ENCODE data around the gene CCDC69.

Gene CCDC69

GRCh38 chr5:151228986-151229385 is 5.1 kb upstream of the CCDC69 start:
- H3K4ac ChIP-seq (ENCODE audit: low read length): no peak overlapping the region
- H3K36me3 ChIP-seq (replicated peaks in 1 of 2; ENCODE audit: control insufficient read depth in 2 of 2, insufficient read depth in 2 of 2, low read length in 2 of 2): no peaks in the 10 kb centered on the region
- no peak overlapping the region for H3K14ac ChIP-seq (ENCODE audit: low read length)
- H2BK12ac ChIP-seq (ENCODE audit: low read length): no peak overlapping the region
- H4K91ac ChIP-seq (ENCODE audit: low read depth, low read length, poor library complexity): no peak overlapping the region
- no peak overlapping the region for H2AK5ac ChIP-seq (ENCODE audit: low read depth, low read length)
- WGBS, 2 donors (ENCODE audit: extremely low coverage in 2 of 2, insufficient read length in 2 of 2, insufficient replicate concordance in 1 of 2): no CpG with 5 or more reads among the region's 2 CpGs
- H2AFZ ChIP-seq (ENCODE audit: low read length): no peak overlapping the region
- H2BK120ac ChIP-seq (ENCODE audit: low read depth, low read length): no peak overlapping the region
- H3K27me3 ChIP-seq (ENCODE audit: control insufficient read depth in 3 of 3, insufficient read depth in 3 of 3, low read depth in 1 of 3, low read length in 3 of 3): peaks cover 0 to 15% (median 0%) of the 10 kb centered on the region in 3 experiments
- no peak overlapping the region for H3K18ac ChIP-seq (ENCODE audit: low read length)
- no peaks in the 10 kb centered on the region for H3K4me1 ChIP-seq (ENCODE audit: control insufficient read depth in 2 of 2, insufficient read depth in 1 of 2, low read depth in 1 of 2, low read length in 2 of 2)
- DNase-seq (ENCODE audit: low spot score): no peak
- no peaks in the 10 kb centered on the region for H3K9me3 ChIP-seq (replicated peaks in 1 of 2; ENCODE audit: control insufficient read depth in 2 of 2, insufficient read depth in 1 of 2, low read depth in 1 of 2, low read length in 2 of 2)
- no peak overlapping the region for H2BK15ac ChIP-seq (ENCODE audit: low read length)
- H3K9ac ChIP-seq (ENCODE audit: low read depth, low read length, poor library complexity): no peak overlapping the region
- no peak overlapping the region for H3K23ac ChIP-seq (ENCODE audit: low read depth, low read length, poor library complexity)
- H3K27ac ChIP-seq (replicated peaks; ENCODE audit: low read length): no peak overlapping the region
- no peak overlapping the region for H2BK5ac ChIP-seq (ENCODE audit: low read length)
- no peak overlapping the region for H3K4me3 ChIP-seq (ENCODE audit: low read length in 2 of 2)
- no peak overlapping the region for H4K8ac ChIP-seq (ENCODE audit: low read depth, low read length)
- no peaks in the 10 kb centered on the region for H3K79me1 ChIP-seq (ENCODE audit: low read depth, low read length)
- no peak overlapping the region for H3K4me2 ChIP-seq (ENCODE audit: insufficient read depth, low read length, poor library complexity, severe bottlenecking)

- no peak overlapping the region for H3K4me2 ChIP-seq (ENCODE audit: insufficient read depth, low read length, poor library complexity, severe bottlenecking)
Observed at GRCh38 chr5:151227918-151228447, 4.1 kb upstream of the CCDC69 start.

DNA sequence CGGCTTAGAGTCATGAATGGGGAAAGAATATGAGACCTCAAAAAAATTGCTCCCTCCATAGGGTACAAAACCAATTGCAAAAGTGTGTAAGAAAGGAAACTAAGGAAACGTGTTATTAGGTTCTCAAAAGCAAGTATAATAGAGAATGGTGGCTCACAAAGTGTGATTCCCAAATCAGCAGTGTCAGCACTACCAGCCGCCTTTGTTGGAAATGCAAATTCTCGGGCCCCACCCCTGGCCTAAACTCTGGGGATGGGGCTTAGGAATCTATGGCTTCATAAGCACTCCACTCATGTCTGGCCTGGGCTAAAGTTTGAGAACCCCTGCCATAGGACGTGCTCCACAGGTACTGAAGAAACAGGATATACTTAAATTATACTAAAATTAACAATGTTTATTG is 1.6 kb upstream of the CCDC69 start:
- Histone ChIP-seq H3K79me1 (ENCODE audit: low read depth, low read length) (no peaks in the 10 kb centered on the region), H2BK15ac (ENCODE audit: low read length) (no peak overlapping the region), H3K4me3 (ENCODE audit: low read length in 2 of 2) (no peak overlapping the region), H3K9ac (ENCODE audit: low read depth, low read length, poor library complexity) (no peak overlapping the region), H2BK120ac (ENCODE audit: low read depth, low read length) (no peak overlapping the region), H3K36me3 (replicated peaks in 1 of 2; ENCODE audit: control insufficient read depth in 2 of 2, insufficient read depth in 2 of 2, low read length in 2 of 2) (no peaks in the 10 kb centered on the region), H3K18ac (ENCODE audit: low read length) (no peak overlapping the region), H3K14ac (ENCODE audit: low read length) (no peak overlapping the region), H3K4ac (ENCODE audit: low read length) (no peak overlapping the region), H3K27me3 (ENCODE audit: control insufficient read depth in 3 of 3, insufficient read depth in 3 of 3, low read depth in 1 of 3, low read length in 3 of 3) (peaks cover 0 to 39% (median 19%) of the 10 kb centered on the region in 3 experiments), H3K23ac (ENCODE audit: low read depth, low read length, poor library complexity) (no peak overlapping the region), H4K91ac (ENCODE audit: low read depth, low read length, poor library complexity) (no peak overlapping the region), H3K27ac (replicated peaks; ENCODE audit: low read length) (no peak overlapping the region), H2AK5ac (ENCODE audit: low read depth, low read length) (no peak overlapping the region), H2BK5ac (ENCODE audit: low read length) (no peak overlapping the region), H3K9me3 (replicated peaks in 1 of 2; ENCODE audit: control insufficient read depth in 2 of 2, insufficient read depth in 1 of 2, low read depth in 1 of 2, low read length in 2 of 2) (no peaks in the 10 kb centered on the region), H2AFZ (ENCODE audit: low read length) (no peak overlapping the region), H3K4me1 (ENCODE audit: control insufficient read depth in 2 of 2, insufficient read depth in 1 of 2, low read depth in 1 of 2, low read length in 2 of 2) (peaks cover 3 to 6% of the 10 kb centered on the region in 2 donors), H2BK12ac (ENCODE audit: low read length) (no peak overlapping the region), H4K8ac (ENCODE audit: low read depth, low read length) (no peak overlapping the region), H3K4me2 (ENCODE audit: insufficient read depth, low read length, poor library complexity, severe bottlenecking) (no peak overlapping the region)
- no peak for DNase-seq (ENCODE audit: low spot score)
- WGBS, 2 donors (ENCODE audit: extremely low coverage in 2 of 2, insufficient read length in 2 of 2, insufficient replicate concordance in 1 of 2): no CpG with 5 or more reads among the region's 5 CpGs

More at GRCh38 chr5:151227918-151228447, 4.1 kb upstream of the CCDC69 start:
- H2BK120ac ChIP-seq (ENCODE audit: low read depth, low read length): no peak overlapping the region
- no peak overlapping the region for H3K14ac ChIP-seq (ENCODE audit: low read length)
- H3K36me3 ChIP-seq (replicated peaks in 1 of 2; ENCODE audit: control insufficient read depth in 2 of 2, insufficient read depth in 2 of 2, low read length in 2 of 2): no peaks in the 10 kb centered on the region
- H3K4me3 ChIP-seq (ENCODE audit: low read length in 2 of 2): no peak overlapping the region
- H4K8ac ChIP-seq (ENCODE audit: low read depth, low read length): no peak overlapping the region
- H2BK5ac ChIP-seq (ENCODE audit: low read length): no peak overlapping the region
- no peak for DNase-seq (ENCODE audit: low spot score)
- H2BK12ac ChIP-seq (ENCODE audit: low read length): no peak overlapping the region
- no peaks in the 10 kb centered on the region for H3K9me3 ChIP-seq (replicated peaks in 1 of 2; ENCODE audit: control insufficient read depth in 2 of 2, insufficient read depth in 1 of 2, low read depth in 1 of 2, low read length in 2 of 2)
- H3K27me3 ChIP-seq (ENCODE audit: control insufficient read depth in 3 of 3, insufficient read depth in 3 of 3, low read depth in 1 of 3, low read length in 3 of 3): peaks cover 0 to 20% (median 7%) of the 10 kb centered on the region in 3 experiments
- no peak overlapping the region for H3K9ac ChIP-seq (ENCODE audit: low read depth, low read length, poor library complexity)
- H3K27ac ChIP-seq (replicated peaks; ENCODE audit: low read length): no peak overlapping the region
- H3K23ac ChIP-seq (ENCODE audit: low read depth, low read length, poor library complexity): no peak overlapping the region
- no peak overlapping the region for H2BK15ac ChIP-seq (ENCODE audit: low read length)
- H4K91ac ChIP-seq (ENCODE audit: low read depth, low read length, poor library complexity): no peak overlapping the region
- no peaks in the 10 kb centered on the region for H3K79me1 ChIP-seq (ENCODE audit: low read depth, low read length)
- H2AK5ac ChIP-seq (ENCODE audit: low read depth, low read length): no peak overlapping the region
- no CpG with 5 or more reads among the region's 6 CpGs for WGBS, 2 donors (ENCODE audit: extremely low coverage in 2 of 2, insufficient read length in 2 of 2, insufficient replicate concordance in 1 of 2)
- H3K18ac ChIP-seq (ENCODE audit: low read length): no peak overlapping the region
- no peak overlapping the region for H2AFZ ChIP-seq (ENCODE audit: low read length)
- peaks cover 3 to 6% of the 10 kb centered on the region in 2 donors for H3K4me1 ChIP-seq (ENCODE audit: control insufficient read depth in 2 of 2, insufficient read depth in 1 of 2, low read depth in 1 of 2, low read length in 2 of 2)
- H3K4ac ChIP-seq (ENCODE audit: low read length): no peak overlapping the region

- no peak overlapping the region for H3K23ac ChIP-seq (ENCODE audit: low read depth, low read length, poor library complexity)
- no peak overlapping the region for H2AFZ ChIP-seq (ENCODE audit: low read length)
- no peak overlapping the region for H3K27ac ChIP-seq (replicated peaks; ENCODE audit: low read length)
- no peak overlapping the region for H3K9ac ChIP-seq (ENCODE audit: low read depth, low read length, poor library complexity)
- no peak overlapping the region for H3K4me3 ChIP-seq (ENCODE audit: low read length in 2 of 2)
- no peaks in the 10 kb centered on the region for H3K79me1 ChIP-seq (ENCODE audit: low read depth, low read length)
- H2BK12ac ChIP-seq (ENCODE audit: low read length): no peak overlapping the region
- H2BK15ac ChIP-seq (ENCODE audit: low read length): no peak overlapping the region
- H3K4ac ChIP-seq (ENCODE audit: low read length): no peak overlapping the region
- no peaks in the 10 kb centered on the region for H3K9me3 ChIP-seq (replicated peaks in 1 of 2; ENCODE audit: control insufficient read depth in 2 of 2, insufficient read depth in 1 of 2, low read depth in 1 of 2, low read length in 2 of 2)
- no peak overlapping the region for H2BK120ac ChIP-seq (ENCODE audit: low read depth, low read length)
- no peak overlapping the region for H2AK5ac ChIP-seq (ENCODE audit: low read depth, low read length)
- whole genome bisulfite sequencing, 2 donors (ENCODE audit: extremely low coverage in 2 of 2, insufficient read length in 2 of 2, insufficient replicate concordance in 1 of 2): no CpG with 5 or more reads among the region's 4 CpGs
- H2BK5ac ChIP-seq (ENCODE audit: low read length): no peak overlapping the region
- H3K36me3 ChIP-seq (replicated peaks in 1 of 2; ENCODE audit: control insufficient read depth in 2 of 2, insufficient read depth in 2 of 2, low read length in 2 of 2): no peaks in the 10 kb centered on the region
- H3K14ac ChIP-seq (ENCODE audit: low read length): no peak overlapping the region
- no peak for DNase-seq (ENCODE audit: low spot score)
- H3K4me1 ChIP-seq (ENCODE audit: control insufficient read depth in 2 of 2, insufficient read depth in 1 of 2, low read depth in 1 of 2, low read length in 2 of 2): peaks cover 3 to 6% of the 10 kb centered on the region in 2 donors
- H4K91ac ChIP-seq (ENCODE audit: low read depth, low read length, poor library complexity): no peak overlapping the region
- no peak overlapping the region for H3K4me2 ChIP-seq (ENCODE audit: insufficient read depth, low read length, poor library complexity, severe bottlenecking)
- no peak overlapping the region for H4K8ac ChIP-seq (ENCODE audit: low read depth, low read length)
- peaks cover 0 to 43% (median 20%) of the 10 kb centered on the region in 3 experiments for H3K27me3 ChIP-seq (ENCODE audit: control insufficient read depth in 3 of 3, insufficient read depth in 3 of 3, low read depth in 1 of 3, low read length in 3 of 3)
- no peak overlapping the region for H3K18ac ChIP-seq (ENCODE audit: low read length)
Observed at GRCh38 chr5:151225071-151225470, 1.2 kb upstream of the CCDC69 start.

Data from neuronal stem cell (in vitro differentiated cells).